B cell (primary cell): ENCODE measurements around the gene FNDC7. TPM values are rescaled to one million over a fixed set of nuclear protein-coding genes. Genes with fewer than 3 reads are reported as not detected.

Source experiments
- ATAC-seq: fragments of 200-7000 bp; cut with Tn5 transposase; one replicate; pipeline ENCODE4 v1.10.0; 2021; ENCODE audit warnings: low read depth, mild to moderate bottlenecking, moderate number of reproducible peaks, moderate library complexity
- CTCF ChIA-PET: fragments of 350-600 bp; sonication (Branson Sonifier 250); formaldehyde crosslinking; loops from one replicate; lab custom pipeline; 2021; ENCODE audit warnings: antibody characterized with exemption, inconsistent platforms; lab: Charles Lee
- POLR2A ChIA-PET: fragments of 350-600 bp; sonication (Branson Sonifier 250); formaldehyde crosslinking; loops from one replicate; lab custom pipeline; 2021; ENCODE audit warnings: antibody characterized with exemption; lab: Charles Lee
- DNase-seq: peaks from one replicate; pipeline ENCODE4 v3.0.0; 2013
- H2AFZ ChIP-seq: 2 replicates; pipeline ENCODE4 v1.6.1; 2012; ENCODE audit warnings: mild to moderate bottlenecking, low read depth, low read length; ENCODE audit not compliant: insufficient read depth, poor library complexity, severe bottlenecking
- H3K27ac ChIP-seq, 2 donors: 1 replicate in 1 of 2; 2 replicates in 1 of 2; pipeline ENCODE4 v1.5.1; 2012 to 2013; ENCODE audit warnings: low read length in 2 of 2, mild to moderate bottlenecking in 2 of 2, moderate library complexity in 1 of 2
- H3K27me3 ChIP-seq, 4 experiments: fragments of 200-600 bp in 1 of 4; sonication (generic) in 1 of 4; replicated peaks in 1 of 4; 1 replicate in 2 of 4; 2 replicates in 2 of 4; pipeline versions ENCODE4 v1.6.1 to v1.7.0; 2013 to 2016; ENCODE audit warnings: low read length in 3 of 4, mild to moderate bottlenecking in 2 of 4, mixed read lengths in 1 of 4, moderate library complexity in 1 of 4; ENCODE audit not compliant: insufficient read depth in 4 of 4, control insufficient read depth in 3 of 4; ENCODE audit errors: control extremely low read depth in 1 of 4
- H3K36me3 ChIP-seq, 2 experiments: replicated peaks in 1 of 2; 1 replicate in 1 of 2; 2 replicates in 1 of 2; pipeline versions ENCODE4 v1.6.1 to v1.7.1; 2013; ENCODE audit warnings: low read length in 1 of 2; ENCODE audit not compliant: insufficient read depth in 2 of 2, control insufficient read depth in 1 of 2; ENCODE audit errors: control extremely low read depth in 1 of 2, extremely low read depth in 1 of 2
- H3K4me1 ChIP-seq, 2 donors: fragments of 200-600 bp in 1 of 2; sonication (generic) in 1 of 2; 1 replicate in 1 of 2; 2 replicates in 1 of 2; pipeline versions ENCODE4 v1.5.1 to v1.6.1; 2013 to 2017; ENCODE audit warnings: low read length in 2 of 2; ENCODE audit not compliant: control insufficient read depth in 2 of 2, insufficient read depth in 2 of 2
- H3K4me2 ChIP-seq: replicated peaks from 2 replicates; pipeline ENCODE3; 2012; ENCODE audit warnings: mild to moderate bottlenecking, low read depth, low read length; ENCODE audit not compliant: poor library complexity, severe bottlenecking
- H3K4me3 ChIP-seq, 5 experiments: fragments of 200-600 bp in 1 of 5; sonication (generic) in 1 of 5; 1 replicate in 3 of 5; 2 replicates in 2 of 5; pipeline versions ENCODE4 v1.5.1 to v1.7.0; 2011 to 2016; ENCODE audit warnings: low read length in 4 of 5, mild to moderate bottlenecking in 4 of 5, low read depth in 2 of 5, control low read depth in 1 of 5, moderate library complexity in 1 of 5; ENCODE audit not compliant: insufficient read depth in 1 of 5; ENCODE audit errors: control extremely low read depth in 1 of 5, extremely low read depth in 1 of 5
- H3K79me2 ChIP-seq: fragments of 200-600 bp; sonication (generic); one replicate; pipeline ENCODE4 v1.6.0; 2016; ENCODE audit warnings: low read length; ENCODE audit not compliant: control insufficient read depth, insufficient read depth
- H3K9ac ChIP-seq: fragments of 200-600 bp; sonication (generic); 2 replicates; pipeline ENCODE4 v1.6.1; 2017; ENCODE audit warnings: mild to moderate bottlenecking, low read length, moderate library complexity
- H3K9me3 ChIP-seq, 3 donors: one replicate each; pipeline versions ENCODE4 v1.6.1 to v1.7.1; 2013; ENCODE audit warnings: low read length in 2 of 3; ENCODE audit not compliant: control insufficient read depth in 2 of 3, insufficient read depth in 1 of 3; ENCODE audit errors: control extremely low read depth in 1 of 3
- H4K20me1 ChIP-seq: 2 replicates; pipeline ENCODE4 v1.6.0; 2012; ENCODE audit warnings: mild to moderate bottlenecking, low read length; ENCODE audit not compliant: insufficient read depth, control insufficient read depth, poor library complexity, severe bottlenecking
- H3K27ac Mint-ChIP-seq: one replicate; pipeline ENCODE4 v1.8.0; 2021; ENCODE audit warnings: mixed read lengths
- H3K27me3 Mint-ChIP-seq: one replicate; pipeline ENCODE4 v1.8.0; 2021; ENCODE audit warnings: mixed read lengths
- H3K4me1 Mint-ChIP-seq: one replicate; pipeline ENCODE4 v1.8.0; 2021; ENCODE audit warnings: mixed read lengths
- H3K4me3 Mint-ChIP-seq: one replicate; pipeline ENCODE4 v1.8.0; 2021; ENCODE audit warnings: mixed read lengths
- H3K9me3 Mint-ChIP-seq: one replicate; pipeline ENCODE4 v1.8.0; 2022; ENCODE audit warnings: mixed read lengths; ENCODE audit not compliant: insufficient read depth
- CTCF ChIP-seq: fragments of 200-600 bp; IDR thresholded peaks from one replicate; pipeline ENCODE4 v1.8.0; 2022; ENCODE audit warnings: antibody characterized with exemption, mild to moderate bottlenecking
- EZH2 ChIP-seq: IDR thresholded peaks from 2 replicates; pipeline ENCODE4 v1.6.1; 2012; ENCODE audit warnings: borderline replicate concordance, low read depth, mild to moderate bottlenecking, moderate library complexity, low read length; ENCODE audit not compliant: insufficient read depth, poor library complexity, severe bottlenecking
- WGBS: methylation state at CpG from one replicate; pipeline ENCODE4 v1.1.5; 2013; ENCODE audit warnings: missing lambda C conversion rate; ENCODE audit not compliant: insufficient coverage; 5-methylcytosine and 5-hydroxymethylcytosine counted together
- intact Hi-C: fragments of 100-400 bp; cut with micrococcal nuclease; formaldehyde crosslinking; loops from one replicate; pipeline ENCODE4 v1.10.0; 2022
- polyA plus RNA-seq: library from polyadenylated mRNA; depleted of rRNA; stranded (reverse); fragments of >200 nt; gene quantifications from 2 replicates; pipeline ENCODE4 v1.2.3, GENCODE V29; 2012
- total RNA-seq, 2 donors: library from RNA; stranded (reverse); fragments of 120-200 nt in 1 of 2; gene quantifications; 1 replicate in 1 of 2; 2 replicates in 1 of 2; pipeline versions ENCODE4 v1.2.3 to v1.2.4, GENCODE V29; 2013 to 2022

Gene FNDC7
- total and polyA plus RNA-seq, 2 donors (not counting 1 experiment from before 2014, with no cell fraction given), result 0.17 TPM; not detected in 1

GRCh38 chr1:108729481-108729880 is 16.8 kb downstream of the FNDC7 start:
- no peak overlapping the region for H3K27ac Mint-ChIP-seq
- H3K9ac ChIP-seq, result no peak overlapping the region
- intact Hi-C loops, result no loop called here
- H3K27ac ChIP-seq, result no peak overlapping the region
- H3K4me1 ChIP-seq, result no peaks in the 10 kb centered on the region
- no peaks in the 10 kb centered on the region for H3K79me2 ChIP-seq
- H2AFZ ChIP-seq, result no peak overlapping the region
- no CpG with 5 or more reads among the region's 4 CpGs for WGBS
- H3K4me3 ChIP-seq, result no peak overlapping the region
- H3K4me2 ChIP-seq, result no peak overlapping the region
- no peaks in the 10 kb centered on the region for H3K9me3 ChIP-seq
- H4K20me1 ChIP-seq, result no peaks in the 10 kb centered on the region
- no peaks in the 10 kb centered on the region for H3K9me3 Mint-ChIP-seq
- TF ChIP-seq EZH2 (no peak), CTCF (no peak)
- CTCF ChIA-PET, result no interaction called here
- no peak overlapping the region for H3K4me3 Mint-ChIP-seq
- no peak for DNase-seq
- no peaks in the 10 kb centered on the region for H3K4me1 Mint-ChIP-seq
- no peak for ATAC-seq
- POLR2A ChIA-PET, result no interaction called here
- H3K27me3 ChIP-seq, result no peaks in the 10 kb centered on the region
- peaks cover 21% of the 10 kb centered on the region for H3K27me3 Mint-ChIP-seq
- no peaks in the 10 kb centered on the region for H3K36me3 ChIP-seq

- no peak overlapping the region for H3K9ac ChIP-seq
- WGBS, result no CpG with 5 or more reads among the region's 1 CpG
- no peak overlapping the region for H3K27ac ChIP-seq
- H3K4me1 Mint-ChIP-seq, result no peaks in the 10 kb centered on the region
- H4K20me1 ChIP-seq, result no peaks in the 10 kb centered on the region
- no peak for TF ChIP-seq EZH2
- TF ChIP-seq CTCF, result no peak
- intact Hi-C loops, result no loop called here
- H3K79me2 ChIP-seq, result no peaks in the 10 kb centered on the region
- no peaks in the 10 kb centered on the region for H3K36me3 ChIP-seq
- CTCF ChIA-PET, result no interaction called here
- H2AFZ ChIP-seq, result no peak overlapping the region
- DNase-seq (no peak), ATAC-seq (no peak)
- H3K27me3 ChIP-seq, result no peaks in the 10 kb centered on the region
- no peak overlapping the region for H3K4me2 ChIP-seq
- no peak overlapping the region for H3K4me3 Mint-ChIP-seq
- no peaks in the 10 kb centered on the region for H3K9me3 Mint-ChIP-seq
- H3K27me3 Mint-ChIP-seq, result peaks cover 23% of the 10 kb centered on the region
- H3K27ac Mint-ChIP-seq, result no peak overlapping the region
- POLR2A ChIA-PET, result no interaction called here
- H3K9me3 ChIP-seq, result no peaks in the 10 kb centered on the region
- no peaks in the 10 kb centered on the region for H3K4me1 ChIP-seq
- no peak overlapping the region for H3K4me3 ChIP-seq
Observed at GRCh38 chr1:108732398-108732797, 19.7 kb downstream of the FNDC7 start.
